NCI-H2107 treated with DMSO at 0.1 percent for 48 hours (cell line): ENCODE data around the gene METTL25.

Source experiments
- DNase-seq: peaks from one replicate; lab custom pipeline; 2025; ENCODE audit not compliant: unreplicated experiment; lab: John Stamatoyannopoulos, UW

Gene METTL25

GRCh38 chr12:82406651-82407050 is 48.3 kb downstream of the METTL25 start:
- DNase-seq: no peak

- DNase-seq: no peak
These were observed 49.2 kb downstream of the METTL25 start for GRCh38 chr12:82407481-82407880.

DNA sequence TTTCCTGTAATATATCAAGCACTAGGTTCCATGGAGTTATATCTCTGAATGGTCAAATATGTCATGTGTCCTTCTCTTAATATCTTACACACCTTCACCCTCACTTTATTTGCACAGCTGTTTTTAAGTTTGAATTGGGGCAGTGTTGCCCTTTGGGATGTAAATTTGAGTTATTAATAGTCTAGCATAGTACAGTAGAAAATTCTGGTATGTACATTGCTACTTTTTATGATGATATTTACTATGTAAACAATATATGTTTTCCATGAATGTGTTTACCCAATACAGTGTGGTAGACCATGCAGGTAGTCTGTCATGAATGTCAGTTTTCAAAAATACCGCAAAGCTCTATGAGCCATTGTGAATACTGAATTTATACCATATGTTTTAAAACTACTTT is 50.5 kb downstream of the METTL25 start:
- DNase-seq: no peak

DNA sequence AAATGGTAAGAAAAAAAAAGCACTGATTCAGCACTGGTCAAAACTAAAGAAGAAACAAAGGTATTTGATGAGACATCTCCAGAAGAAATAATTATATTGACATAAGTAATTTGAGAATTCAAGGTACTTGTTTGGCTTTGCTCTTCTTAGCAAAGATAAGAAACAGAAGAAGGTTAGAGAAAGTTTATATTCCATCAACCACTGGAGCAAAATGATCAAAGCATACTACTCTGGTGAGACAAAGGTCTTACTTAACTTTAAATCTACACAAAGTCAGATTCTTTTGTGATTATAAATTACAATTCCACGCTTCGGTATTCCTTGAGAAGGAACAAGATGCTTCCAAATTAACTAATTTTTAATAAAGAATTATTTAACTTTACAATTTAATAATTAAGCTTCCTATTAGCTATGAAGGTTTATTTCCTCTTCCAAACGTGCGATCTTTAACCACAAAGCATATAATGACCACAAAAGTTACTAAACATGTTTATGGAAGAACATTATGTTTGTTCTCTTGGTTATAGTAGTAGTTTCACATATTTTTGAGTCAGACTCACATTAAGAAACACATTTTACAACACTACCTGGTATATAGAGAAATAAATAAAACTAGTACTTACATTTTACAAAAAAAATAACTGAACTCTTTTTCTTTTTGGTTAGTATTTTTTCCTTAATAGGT is 53.4 kb downstream of the METTL25 start:
- no peak for DNase-seq

DNA sequence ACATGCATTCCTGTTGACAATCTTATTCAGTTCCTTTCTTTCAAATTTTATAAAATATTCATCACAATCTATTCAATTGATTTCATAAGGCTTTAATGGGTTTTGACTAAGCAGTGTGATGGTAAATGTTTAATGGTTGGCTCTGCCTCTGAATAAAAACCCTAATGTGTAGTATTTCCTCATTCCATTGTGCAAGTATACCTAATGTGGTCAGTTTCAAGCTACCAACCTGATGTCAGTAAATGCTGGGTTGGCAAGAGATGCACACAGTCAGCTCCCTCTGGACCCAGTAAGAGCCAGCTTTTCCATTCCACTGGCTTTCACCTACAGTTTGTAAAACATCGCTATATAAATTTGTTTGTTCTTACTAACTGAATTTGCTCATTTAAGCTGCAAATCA is 53.9 kb downstream of the METTL25 start:
- no peak for DNase-seq

GRCh38 chr12:82414044-82414443 is 55.7 kb downstream of the METTL25 start:
- DNase-seq: no peak

- DNase-seq: no peak
These were observed 56.6 kb downstream of the METTL25 start for GRCh38 chr12:82414926-82415325.

DNA sequence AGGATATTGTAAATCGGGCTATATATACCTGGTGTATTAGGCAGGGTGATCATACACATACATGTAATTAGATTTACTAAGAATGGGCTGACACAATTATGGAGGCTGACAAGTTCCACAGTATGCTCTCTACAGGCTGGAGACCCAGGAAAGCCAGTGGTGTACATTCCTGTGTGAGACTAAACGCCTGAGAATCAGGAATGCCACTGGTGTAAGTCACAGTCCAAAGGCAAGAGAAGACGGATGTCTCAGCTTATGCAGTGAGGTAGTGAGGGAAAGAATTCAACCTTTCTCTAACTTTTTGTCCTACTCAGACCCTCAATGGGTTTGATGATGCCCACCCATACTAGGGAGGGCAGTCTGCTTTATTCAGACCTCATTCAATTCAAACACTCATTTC is 57.1 kb downstream of the METTL25 start:
- no peak for DNase-seq

DNA sequence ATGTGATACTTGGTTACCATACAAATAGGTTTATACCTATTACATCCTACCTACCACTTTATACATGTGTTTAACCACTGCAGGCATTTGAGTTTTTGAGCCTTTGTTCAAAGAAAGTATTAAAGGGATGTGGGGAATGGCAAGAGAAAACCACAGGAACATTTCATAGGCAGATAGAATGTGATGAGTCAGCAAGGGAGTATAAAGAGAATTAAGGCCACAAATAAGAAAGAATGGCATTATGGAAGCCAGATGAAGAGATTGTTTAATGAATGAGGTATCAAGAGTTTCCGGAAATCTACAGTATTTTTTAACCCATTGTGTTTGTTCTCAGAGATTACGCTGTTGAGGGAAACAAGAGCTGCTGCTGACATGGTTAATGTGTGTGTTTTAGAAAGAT is 66.9 kb downstream of the METTL25 start:
- DNase-seq: no peak

GRCh38 chr12:82426081-82426480 is 67.8 kb downstream of the METTL25 start:
- no peak for DNase-seq

DNA sequence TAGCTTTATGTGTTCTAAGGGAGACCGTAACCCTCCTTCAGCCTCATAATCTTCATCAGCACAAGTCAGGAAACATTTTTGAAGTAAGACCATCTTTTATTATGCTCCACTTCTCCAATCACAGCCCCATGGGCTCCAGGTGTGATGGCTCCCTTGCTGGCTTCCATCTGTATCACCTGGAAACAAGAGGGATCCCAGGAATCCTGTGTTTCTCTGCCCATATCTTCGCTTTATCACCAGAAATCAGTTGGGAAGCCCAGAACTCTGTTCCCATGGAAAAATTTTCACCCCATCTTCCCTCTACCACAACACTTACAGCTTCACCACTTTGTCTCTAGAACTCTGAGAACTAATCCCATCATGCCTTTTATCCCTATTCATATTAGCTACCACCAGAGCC is 68.3 kb downstream of the METTL25 start:
- no peak for DNase-seq

DNA sequence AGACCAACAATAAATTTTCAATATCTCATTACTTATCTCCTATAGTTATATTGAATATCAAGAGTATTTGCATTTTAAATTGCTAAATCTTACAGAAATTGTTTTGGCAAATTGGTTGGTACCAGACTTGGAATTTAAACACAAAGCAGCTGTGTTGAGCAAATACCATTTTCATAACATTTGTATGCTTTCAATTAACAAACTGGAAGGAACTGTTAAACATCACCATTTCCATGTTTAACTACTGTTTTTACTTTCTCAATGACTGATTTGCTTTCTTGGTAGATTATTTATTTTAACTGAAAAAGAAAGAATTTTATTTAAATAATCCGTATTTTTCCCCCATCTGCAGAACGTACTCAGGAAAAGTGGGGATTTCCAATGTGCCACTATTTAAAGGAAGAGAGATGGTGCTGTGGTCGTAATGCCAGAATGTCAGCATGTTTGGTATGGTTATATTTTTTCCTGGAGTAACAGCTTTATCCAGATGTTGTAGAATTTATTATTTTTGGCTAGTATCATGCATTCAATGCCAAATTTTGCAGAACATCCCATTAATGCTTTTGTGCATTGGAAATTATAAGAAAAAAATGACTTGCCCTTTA is 72.3 kb downstream of the METTL25 start:
- DNase-seq: no peak

GRCh38 chr12:82434392-82434911 is 76.1 kb downstream of the METTL25 start:
- DNase-seq: no peak

- DNase-seq: no peak
These were observed 78.0 kb downstream of the METTL25 start for GRCh38 chr12:82436354-82436753.

DNA sequence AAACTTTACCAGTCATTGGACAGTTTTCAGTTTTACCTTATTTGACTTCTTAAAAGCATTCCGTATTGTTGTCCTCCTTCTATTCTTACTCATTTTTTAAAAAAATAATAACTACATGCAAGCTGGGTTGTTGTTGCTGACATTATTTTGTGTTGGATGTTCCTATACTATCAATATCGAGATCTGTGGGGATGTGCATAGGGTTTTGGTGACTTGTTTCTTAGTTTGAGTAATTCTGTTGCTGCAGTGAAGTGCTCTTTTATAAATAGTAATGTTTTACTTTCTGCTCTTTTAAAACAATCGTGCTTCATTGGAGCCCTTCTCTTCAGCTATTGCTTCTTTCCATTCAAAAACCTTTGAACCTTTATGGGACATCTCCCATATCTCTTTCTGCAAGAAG is 79.4 kb downstream of the METTL25 start:
- no peak for DNase-seq

GRCh38 chr12:82438356-82438755 is 80.0 kb downstream of the METTL25 start:
- no peak for DNase-seq

- no peak for DNase-seq
These were observed 82.6 kb downstream of the METTL25 start for GRCh38 chr12:82440885-82441284.

DNA sequence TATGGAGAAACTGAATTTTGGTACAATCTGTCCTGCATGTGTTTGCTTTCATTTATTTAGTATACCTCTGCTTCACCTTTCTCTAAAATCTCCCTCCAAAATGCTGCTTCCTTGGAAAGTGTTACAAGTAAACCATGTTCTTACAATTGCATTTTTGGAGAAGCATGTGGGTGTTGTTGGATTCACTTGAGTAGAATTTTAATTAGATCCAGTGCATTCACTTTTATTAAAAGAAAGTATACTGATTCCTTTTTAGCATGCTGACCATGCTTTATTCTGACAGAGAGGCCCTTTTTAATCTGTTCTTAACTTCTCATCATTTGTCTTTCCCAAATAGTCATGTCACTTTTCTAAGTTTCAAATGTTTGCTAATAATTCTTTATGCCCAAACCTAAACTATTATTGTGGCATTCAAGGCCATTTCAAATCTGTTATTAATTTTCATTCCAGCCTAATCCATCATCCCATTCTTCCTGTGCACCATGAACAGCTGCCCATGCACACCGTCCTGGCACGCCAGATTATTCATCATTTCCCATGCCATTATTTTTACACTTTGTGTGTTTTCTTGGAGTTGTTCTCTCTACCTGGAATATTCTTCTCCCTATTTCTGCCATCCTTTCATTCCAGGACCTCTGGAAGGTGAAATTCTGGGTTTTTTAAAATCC is 90.7 kb downstream of the METTL25 start:
- DNase-seq: no peak

DNA sequence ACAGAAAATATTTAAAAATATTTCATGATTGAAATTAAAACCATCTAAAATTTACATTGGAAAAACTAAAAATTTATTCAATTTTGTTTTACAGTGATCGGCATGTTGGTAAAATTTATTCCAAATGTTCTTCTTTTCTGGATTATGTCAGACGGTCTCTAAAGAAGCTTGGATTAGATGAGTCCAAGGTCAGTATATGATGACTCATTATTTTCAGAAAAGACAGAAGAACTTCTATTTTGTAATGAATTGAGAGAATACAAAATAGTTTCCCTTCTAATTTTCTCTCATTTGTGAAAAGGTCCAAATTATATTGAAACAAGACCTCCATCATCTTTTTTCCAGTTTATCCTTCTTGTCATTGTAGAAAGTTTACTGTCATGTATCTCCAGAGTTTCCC is 98.3 kb downstream of the METTL25 start:
- no peak for DNase-seq

DNA sequence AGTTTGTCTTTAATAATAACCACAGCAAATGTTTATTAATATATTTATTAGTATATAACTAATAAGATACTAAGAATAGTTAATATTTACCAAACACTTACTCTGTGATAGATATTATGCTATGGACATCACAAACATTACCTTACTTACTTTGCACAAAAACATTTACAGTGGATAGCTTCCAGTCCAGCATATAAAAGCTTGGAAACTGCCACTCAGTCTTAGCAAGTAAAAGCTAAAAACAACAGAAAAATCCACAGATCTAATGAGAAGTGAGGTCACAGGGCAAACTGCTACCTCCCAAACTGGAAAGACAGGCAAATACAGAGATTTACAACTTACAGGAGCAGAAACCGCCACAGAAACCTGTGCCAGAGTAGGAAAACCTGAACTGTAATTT is 99.8 kb downstream of the METTL25 start:
- DNase-seq: no peak

GRCh38 chr12:82461393-82461792 is 103.1 kb downstream of the METTL25 start:
- no peak for DNase-seq

DNA sequence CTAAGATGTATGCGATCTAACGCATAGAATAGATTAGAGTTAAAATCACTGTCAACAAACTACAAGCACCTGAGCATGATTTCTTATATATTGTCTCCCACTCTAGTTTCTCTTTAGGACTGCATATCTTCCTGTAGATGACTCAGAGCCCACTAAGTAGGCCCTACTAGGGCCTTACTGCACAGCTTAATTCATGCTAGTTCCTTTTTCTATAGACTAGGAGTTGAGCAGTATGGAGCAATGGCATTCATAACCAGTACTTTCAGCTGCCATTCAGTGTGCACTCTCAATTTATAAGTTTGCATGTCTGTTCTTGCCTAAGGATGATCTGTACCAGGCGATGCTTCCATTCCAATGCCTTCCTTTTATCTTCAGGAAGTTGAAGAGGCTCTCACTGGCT is 103.5 kb downstream of the METTL25 start:
- no peak for DNase-seq
